Cardiac septum (tissue), 1 donor: ENCODE results near the gene KRTAP4-3. TPM values are rescaled to one million over a fixed set of nuclear protein-coding genes. Genes with fewer than 3 reads are reported as not detected.
"Not testable (repeated sequence)": the region's sequence is repeated elsewhere in the genome, so short reads cannot be mapped to it uniquely, and the experiment has no call there.

Experiments
- DNase-seq: peaks from one replicate; pipeline ENCODE4 v3.0.0-alpha.2; 2020; ENCODE audit warnings: low spot score
- intact Hi-C: fragments of 100-400 bp; cut with DNase I; formaldehyde crosslinking; loops from one replicate; pipeline ENCODE4 v1.14.0; 2022
- long read RNA-seq: library from polyadenylated mRNA; unstranded; transcript quantifications from one replicate; pipeline ENCODE4 v2.0.0, GENCODE V29; 2021
- total RNA-seq: library from RNA; stranded (reverse); fragmentation: NEBNext Ultra II Directional; extraction: Animal tissue kit (Norgen Biotek cat#: 25700); gene quantifications from one replicate; pipeline ENCODE4 v1.2.1, GENCODE V29; 2021
- donor health status: DM: no; HTN: no; CAD: no.

The KRTAP4-3 gene
- not detected for total RNA-seq
- long read RNA-seq, result 0 reads

GRCh38 chr17:41168121-41168520, at the start of gene KRTAP4-3:
TSS of gene KRTAP4-3 (minus strand) at chr17:41168221. CDS start at chr17:41168172, 49 bp downstream.
- DNase-seq, result no peak
- intact Hi-C loops, result no loop called here

- DNase-seq, result no peak
- intact Hi-C loops, result no loop called here
Observed at GRCh38 chr17:41215681-41216080, 47.7 kb upstream of the KRTAP4-3 start.

GRCh38 chr17:41212524-41213169, 44.6 kb upstream of the KRTAP4-3 start:
- intact Hi-C loops, result no loop called here
- no peak for DNase-seq

DNA sequence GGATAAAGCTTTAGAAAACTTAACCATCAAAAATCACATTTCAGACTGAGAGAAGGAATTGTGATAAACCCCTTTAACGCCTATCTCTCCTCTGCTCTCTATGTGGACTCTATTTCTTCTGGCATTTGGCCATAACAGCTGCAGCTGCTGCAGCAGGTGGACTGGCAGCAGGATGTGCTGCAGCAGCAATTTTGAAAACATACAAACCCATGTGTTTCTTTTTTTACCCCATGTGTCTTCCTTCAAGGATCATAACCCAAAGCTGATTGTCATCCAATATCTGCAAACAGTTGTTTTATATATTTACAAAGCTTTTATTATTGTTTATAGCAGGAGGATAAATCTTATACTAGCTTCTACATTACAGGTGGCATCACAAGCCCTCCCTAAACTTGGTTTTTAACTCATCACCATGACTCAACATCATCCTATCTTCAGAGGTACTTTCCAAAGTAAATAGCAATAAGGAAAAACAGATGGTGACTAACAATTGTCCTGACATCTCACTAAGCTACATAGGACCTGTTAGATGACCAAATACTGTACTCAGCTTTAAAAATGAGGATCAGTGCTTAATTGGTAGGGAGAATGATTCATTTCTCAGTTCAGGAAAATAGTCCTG, 43.9 kb upstream of the KRTAP4-3 start:
- intact Hi-C loops, result no loop called here
- no peak for DNase-seq

GRCh38 chr17:41199421-41200078, 31.5 kb upstream of the KRTAP4-3 start:
- intact Hi-C loops, result no loop called here

GRCh38 chr17:41196068-41196467, 28.0 kb upstream of the KRTAP4-3 start:
- DNase-seq, result no peak
- intact Hi-C loops, result no loop called here

More at GRCh38 chr17:41199421-41200078, 31.5 kb upstream of the KRTAP4-3 start:
- no peak for DNase-seq

DNA sequence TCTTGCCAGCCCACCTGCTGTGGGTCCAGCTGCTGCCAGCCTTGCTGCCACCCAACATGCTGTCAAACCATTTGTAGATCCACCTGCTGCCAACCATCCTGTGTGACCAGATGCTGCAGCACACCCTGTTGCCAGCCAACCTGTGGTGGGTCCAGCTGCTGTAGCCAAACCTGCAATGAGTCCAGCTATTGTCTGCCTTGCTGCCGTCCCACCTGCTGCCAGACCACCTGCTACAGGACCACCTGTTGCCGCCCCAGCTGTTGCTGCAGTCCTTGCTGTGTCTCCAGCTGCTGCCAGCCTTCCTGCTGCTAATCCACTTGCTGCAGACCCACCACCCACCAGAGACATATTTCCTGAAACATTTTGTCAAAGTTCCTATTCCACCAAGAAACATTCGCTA, 22.3 kb upstream of the KRTAP4-3 start:
- no peak for DNase-seq
- intact Hi-C loops, result no loop called here

GRCh38 chr17:41189837-41190318, 21.9 kb upstream of the KRTAP4-3 start, which contains the start of gene KRTAP9-1:
TSS of gene KRTAP9-1 (plus strand) at chr17:41189887. CDS start at chr17:41189887, 0 bp downstream.
- intact Hi-C loops, DNase-seq: not testable (repeated sequence)

- intact Hi-C loops, result no loop called here
- no peak for DNase-seq
Observed at GRCh38 chr17:41186872-41187271, 18.9 kb upstream of the KRTAP4-3 start.

DNA sequence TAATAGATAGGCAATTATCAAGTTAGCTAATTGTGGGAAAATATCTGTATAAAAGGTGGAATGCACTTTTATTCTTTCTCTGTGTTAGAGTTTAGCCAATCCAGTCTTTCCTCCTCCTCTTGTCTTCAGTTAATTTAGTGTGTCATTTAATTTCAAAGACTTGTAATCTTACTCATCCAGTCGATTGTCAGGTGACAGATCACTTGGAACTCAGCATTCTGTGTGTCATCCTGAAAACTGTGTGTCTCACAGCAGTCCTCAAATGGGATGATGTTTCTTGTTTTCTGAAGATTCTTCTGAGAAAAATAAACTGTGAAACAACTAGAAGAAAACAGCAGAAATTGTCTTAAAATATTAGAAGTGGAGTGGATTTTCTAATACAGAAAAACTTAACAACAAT, 17.0 kb upstream of the KRTAP4-3 start:
- intact Hi-C loops, result no loop called here
- no peak for DNase-seq

DNA sequence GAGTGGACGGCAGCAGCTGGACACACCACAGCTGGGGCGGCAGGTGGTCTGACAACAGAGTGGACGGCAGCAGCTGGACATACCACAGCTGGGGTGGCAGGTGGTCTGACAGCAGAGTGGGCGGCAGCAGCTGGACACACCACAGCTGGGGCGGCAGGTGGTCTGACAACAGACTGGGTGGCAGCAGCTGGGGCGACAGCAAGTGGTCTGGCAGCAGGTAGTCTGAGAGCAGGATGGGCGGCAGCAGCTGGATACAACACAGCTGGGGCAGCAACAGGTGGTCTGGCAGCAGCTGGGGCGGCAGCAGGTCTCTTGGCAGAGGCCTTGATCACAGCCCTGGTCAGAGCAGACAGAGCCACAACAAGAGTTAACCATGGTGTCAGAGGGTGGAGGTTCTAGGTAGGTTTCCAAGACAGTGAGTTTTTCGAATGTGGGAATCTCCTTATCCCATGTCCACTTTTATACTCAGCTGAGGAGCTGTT, 16.5 kb upstream of the KRTAP4-3 start, which contains the start of gene KRTAP4-1:
Gene KRTAP4-1, minus strand, starts transcription at position 432 of the 482 bp plus-strand sequence. Its CDS starts 57 bp downstream, at position 375.
- intact Hi-C loops, result no loop called here

GRCh38 chr17:41178843-41179616, 11.0 kb upstream of the KRTAP4-3 start:
- DNase-seq, result no peak
- intact Hi-C loops, result no loop called here

More for the DNA sequence above, 16.5 kb upstream of the KRTAP4-3 start, which contains the start of gene KRTAP4-1:
- no peak for DNase-seq

DNA sequence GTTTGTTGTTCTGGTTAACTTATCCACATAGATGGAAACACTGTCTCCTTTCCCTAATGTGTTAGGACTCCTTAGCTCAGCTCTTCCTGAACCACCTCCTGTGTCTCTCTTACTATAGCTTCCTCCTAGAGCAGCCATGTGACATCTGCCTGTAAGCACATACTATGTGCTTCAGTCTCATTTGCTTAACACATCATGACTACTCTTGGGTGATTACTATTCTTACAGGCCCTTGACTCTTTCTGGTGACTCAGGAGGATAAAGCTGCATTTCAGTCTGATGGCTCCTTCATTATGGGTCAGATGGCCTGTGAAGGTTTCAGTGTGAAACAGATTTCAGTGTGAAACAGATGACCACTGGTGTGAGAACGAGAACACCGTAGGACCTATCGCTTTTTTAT, 10.3 kb upstream of the KRTAP4-3 start:
- DNase-seq, result no peak
- intact Hi-C loops, result no loop called here

- no peak for DNase-seq
- intact Hi-C loops, result no loop called here
Observed at GRCh38 chr17:41177727-41178271, 9.8 kb upstream of the KRTAP4-3 start, which contains the start of gene KRTAP4-2. TSS of gene KRTAP4-2 (minus strand) at chr17:41178221. CDS start at chr17:41178164, 57 bp downstream.

GRCh38 chr17:41176744-41177387, 8.8 kb upstream of the KRTAP4-3 start:
- DNase-seq, result no peak
- intact Hi-C loops, result no loop called here

DNA sequence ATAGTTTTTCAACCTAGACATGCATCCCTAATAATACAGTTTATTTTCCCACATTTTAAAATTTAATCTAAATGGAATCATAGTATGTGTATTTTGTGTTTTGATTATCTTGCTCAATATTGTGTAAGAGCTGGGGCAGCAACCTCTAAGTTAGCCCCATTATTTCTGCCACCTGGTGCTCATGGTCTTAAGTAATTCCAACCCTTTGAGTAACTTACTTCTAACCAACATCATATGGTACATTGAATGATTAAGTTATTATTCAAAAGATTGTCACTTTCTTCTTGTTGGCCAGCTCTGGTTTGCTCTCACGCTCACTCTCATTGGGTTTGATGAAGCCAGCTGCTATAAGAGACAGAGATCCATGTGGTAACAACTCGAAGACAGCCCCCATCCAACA, 3.9 kb upstream of the KRTAP4-3 start:
- intact Hi-C loops, result no loop called here
- DNase-seq, result no peak

DNA sequence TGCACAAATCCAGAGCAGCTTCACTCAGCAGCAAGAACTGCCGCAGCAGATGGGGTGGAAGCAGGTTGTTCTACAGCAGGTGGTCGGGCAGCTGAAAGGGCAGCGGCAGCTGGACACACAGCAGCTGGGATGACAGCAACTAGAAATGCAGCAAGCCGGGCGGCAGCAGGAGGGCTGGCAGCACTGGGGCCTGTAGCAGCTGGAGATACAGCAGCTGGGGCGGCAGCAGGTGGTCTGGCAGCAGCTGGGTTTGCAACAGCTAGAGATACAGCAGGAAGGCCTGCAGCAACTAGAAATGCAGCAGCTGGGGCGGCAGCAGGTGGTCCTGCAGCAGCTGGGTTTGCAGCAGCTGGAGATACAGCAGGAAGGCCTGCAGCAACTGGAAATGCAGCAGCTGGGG, 460 bp downstream of the KRTAP4-3 start:
- no peak for DNase-seq
- intact Hi-C loops, result no loop called here

DNA sequence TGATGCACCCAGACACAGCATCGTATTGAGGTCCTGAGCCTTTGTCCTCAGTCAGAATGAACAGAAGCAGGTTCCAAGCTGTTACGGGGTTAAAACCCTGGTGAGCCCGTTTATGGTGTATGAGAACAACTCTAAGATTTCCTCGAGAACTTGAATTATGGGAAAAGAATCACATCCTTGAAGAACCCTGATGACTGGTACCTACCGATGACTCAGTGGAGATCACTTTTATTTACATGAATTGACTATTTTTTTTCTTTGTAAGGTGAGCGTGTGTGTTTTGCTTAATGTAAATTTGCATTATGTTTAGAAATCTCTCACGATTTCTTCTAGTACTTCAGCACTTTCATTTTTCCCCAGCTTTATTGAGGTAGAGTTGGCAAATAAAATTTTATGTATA, 4.2 kb downstream of the KRTAP4-3 start:
- DNase-seq, result no peak
- intact Hi-C loops, result no loop called here

DNA sequence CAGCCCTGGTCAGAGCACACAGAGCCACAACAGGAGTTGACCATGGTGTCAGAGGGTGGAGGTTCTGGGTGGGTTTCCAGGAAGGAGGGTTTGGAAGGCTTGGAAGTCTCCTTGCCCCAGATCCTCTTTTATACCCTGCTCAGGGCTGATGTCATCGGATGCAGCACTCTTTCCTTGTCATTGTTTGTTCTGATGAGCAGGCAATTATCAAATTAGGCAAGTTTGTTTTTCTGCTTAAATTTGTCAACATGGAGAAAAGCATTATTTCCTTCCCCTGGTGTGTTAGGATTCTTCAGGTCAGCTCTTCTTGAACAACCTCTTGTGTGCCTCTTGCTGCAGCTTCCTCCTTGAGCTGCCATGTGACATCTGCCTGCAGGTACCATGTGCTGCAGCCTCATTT, 7.4 kb downstream of the KRTAP4-3 start, which contains the start of gene KRTAP4-4:
Gene KRTAP4-4, minus strand, starts transcription at position 101 of the 400 bp plus-strand sequence. Its CDS starts 57 bp downstream, at position 44.
- no peak for DNase-seq
- intact Hi-C loops, result no loop called here
